ENCODE data around the gene SIRPD. TPM values are rescaled to one million over a fixed set of nuclear protein-coding genes. Genes with fewer than 3 reads are reported as not detected.

SIRPD gene
- total and polyA plus RNA-seq, 2 of the 13 experiments (the other 11 are each of a cell fraction or from before 2014, with no cell fraction given), result not detected

DNA sequence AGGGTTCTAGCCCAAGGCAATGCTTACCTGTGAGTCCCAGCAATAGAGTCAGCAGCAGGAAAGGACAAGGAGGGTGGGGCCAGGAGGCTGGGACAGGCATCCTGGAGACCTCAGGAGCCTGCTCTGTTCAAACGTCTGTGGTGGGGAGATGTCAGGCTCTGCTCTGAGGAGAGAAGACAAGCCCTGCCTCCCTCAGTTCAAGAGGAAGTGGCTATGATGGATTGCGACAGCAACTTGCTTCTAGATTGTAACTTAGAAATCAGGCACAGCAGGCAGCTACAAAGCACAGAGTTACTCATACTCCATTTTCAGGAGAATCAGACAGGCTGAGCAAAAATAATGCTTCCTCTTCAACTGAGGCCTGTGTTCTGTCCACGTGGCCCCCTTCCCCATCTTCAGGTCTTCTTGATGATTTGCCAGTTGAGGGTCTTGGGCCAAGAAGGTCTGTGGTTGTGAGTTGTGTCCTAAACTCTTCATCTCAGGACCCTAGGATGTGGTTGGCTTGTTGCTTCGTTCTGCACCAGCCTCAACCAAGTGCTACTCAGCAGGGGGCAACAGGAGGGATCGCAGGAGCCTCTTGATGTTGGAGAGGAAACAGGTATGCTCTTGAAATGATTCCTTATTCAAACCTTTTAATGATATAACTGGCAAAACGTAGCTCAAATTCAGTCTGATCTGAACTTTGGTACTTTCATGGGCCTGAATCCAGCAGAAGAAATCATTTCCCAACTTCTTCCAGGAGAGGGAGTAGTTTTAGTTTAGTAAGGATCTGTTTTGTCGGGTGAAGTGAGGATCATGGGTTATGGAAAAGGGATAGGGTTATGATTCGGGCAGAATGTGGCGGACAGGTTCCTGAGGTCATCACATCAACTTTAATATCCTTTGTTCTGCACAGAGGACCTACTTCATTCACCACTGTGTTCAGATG lies 31.3 kb upstream of the SIRPD start (continued):
- TF ChIP-seq, protein P1, sequence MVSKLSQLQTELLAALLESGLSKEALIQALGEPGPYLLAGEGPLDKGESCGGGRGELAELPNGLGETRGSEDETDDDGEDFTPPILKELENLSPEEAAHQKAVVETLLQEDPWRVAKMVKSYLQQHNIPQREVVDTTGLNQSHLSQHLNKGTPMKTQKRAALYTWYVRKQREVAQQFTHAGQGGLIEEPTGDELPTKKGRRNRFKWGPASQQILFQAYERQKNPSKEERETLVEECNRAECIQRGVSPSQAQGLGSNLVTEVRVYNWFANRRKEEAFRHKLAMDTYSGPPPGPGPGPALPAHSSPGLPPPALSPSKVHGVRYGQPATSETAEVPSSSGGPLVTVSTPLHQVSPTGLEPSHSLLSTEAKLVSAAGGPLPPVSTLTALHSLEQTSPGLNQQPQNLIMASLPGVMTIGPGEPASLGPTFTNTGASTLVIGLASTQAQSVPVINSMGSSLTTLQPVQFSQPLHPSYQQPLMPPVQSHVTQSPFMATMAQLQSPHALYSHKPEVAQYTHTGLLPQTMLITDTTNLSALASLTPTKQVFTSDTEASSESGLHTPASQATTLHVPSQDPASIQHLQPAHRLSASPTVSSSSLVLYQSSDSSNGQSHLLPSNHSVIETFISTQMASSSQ (IDR thresholded peaks at IDR 0.05; ENCODE audit: low read depth), result no peak
- TF ChIP-seq, protein P1 (CRISPR knock-in tag; IDR thresholded peaks at IDR 0.05; ENCODE audit: borderline replicate concordance), result no peak
- TF ChIP-seq ADNP (CRISPR knock-in tag; IDR thresholded peaks at IDR 0.05) (no peak), ZSCAN21 (CRISPR knock-in tag; IDR thresholded peaks at IDR 0.05; ENCODE audit: borderline replicate concordance) (no peak), SNAPC2 (CRISPR knock-in tag; IDR thresholded peaks at IDR 0.05) (no peak), ONECUT2 (CRISPR knock-in tag; IDR thresholded peaks at IDR 0.05) (no peak), ZNF652 (CRISPR knock-in tag; IDR thresholded peaks at IDR 0.05; ENCODE audit: borderline replicate concordance, low read depth) (no peak), ZNF143 (CRISPR knock-in tag; IDR thresholded peaks at IDR 0.05) (no peak)
- TF ChIP-seq, protein P2, sequence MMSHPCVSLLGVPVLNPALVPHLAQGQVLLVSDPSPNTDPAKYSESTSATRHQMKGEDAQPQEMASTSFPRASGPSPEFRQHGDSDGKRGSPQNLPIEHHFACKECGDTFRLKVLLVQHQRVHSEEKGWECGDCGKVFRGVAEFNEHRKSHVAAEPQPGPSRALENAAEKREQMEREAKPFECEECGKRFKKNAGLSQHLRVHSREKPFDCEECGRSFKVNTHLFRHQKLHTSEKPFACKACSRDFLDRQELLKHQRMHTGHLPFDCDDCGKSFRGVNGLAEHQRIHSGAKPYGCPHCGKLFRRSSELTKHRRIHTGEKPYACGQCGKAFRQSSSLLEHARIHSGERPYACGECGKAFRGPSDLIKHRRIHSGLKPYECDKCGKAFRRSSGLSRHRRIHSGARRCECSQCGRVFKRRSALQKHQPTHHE (CRISPR knock-in tag; IDR thresholded peaks at IDR 0.05; ENCODE audit: borderline replicate concordance), result no peak
- TF ChIP-seq, protein P3, sequence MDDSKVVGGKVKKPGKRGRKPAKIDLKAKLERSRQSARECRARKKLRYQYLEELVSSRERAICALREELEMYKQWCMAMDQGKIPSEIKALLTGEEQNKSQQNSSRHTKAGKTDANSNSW (CRISPR knock-in tag; IDR thresholded peaks at IDR 0.05; ENCODE audit: borderline replicate concordance), result no peak
